ENCODE measurements around the gene GBF1. TPM values are rescaled to one million over a fixed set of nuclear protein-coding genes. Genes with fewer than 3 reads are reported as not detected.

Gene GBF1
- total and polyA plus RNA-seq, 2 donors (not counting 1 experiment from before 2014, with no cell fraction given), result 20.8 to 39.3 TPM

- Histone ChIP-seq H2AFZ (ENCODE audit: insufficient read depth, low read depth, low read length, poor library complexity, severe bottlenecking) (no peak overlapping the region), H4K20me1 (ENCODE audit: control insufficient read depth, insufficient read depth, low read length, poor library complexity, severe bottlenecking) (no peaks in the 10 kb centered on the region), H3K27ac (ENCODE audit: low read length in 2 of 2) (no peak overlapping the region), H3K9me3 (ENCODE audit: control extremely low read depth in 1 of 3, control insufficient read depth in 2 of 3, insufficient read depth in 1 of 3, low read length in 2 of 3) (no peaks in the 10 kb centered on the region), H3K79me2 (ENCODE audit: control insufficient read depth, insufficient read depth, low read length) (no peaks in the 10 kb centered on the region), H3K4me3 (ENCODE audit: control extremely low read depth in 1 of 5, extremely low read depth in 1 of 5, insufficient read depth in 1 of 5, low read depth in 2 of 5, low read length in 4 of 5) (no peak overlapping the region), H3K36me3 (replicated peaks in 1 of 2; ENCODE audit: control extremely low read depth in 1 of 2, control insufficient read depth in 1 of 2, extremely low read depth in 1 of 2, insufficient read depth in 2 of 2, low read length in 1 of 2) (peaks cover 0 to 33% of the 10 kb centered on the region in 2 experiments), H3K9ac (ENCODE audit: low read length) (no peak overlapping the region), H3K4me2 (replicated peaks; ENCODE audit: low read depth, low read length, poor library complexity, severe bottlenecking) (no peak overlapping the region), H3K27me3 (replicated peaks in 1 of 4; ENCODE audit: control extremely low read depth in 1 of 4, control insufficient read depth in 3 of 4, insufficient read depth in 4 of 4, low read length in 3 of 4) (no peaks in the 10 kb centered on the region), H3K4me1 (ENCODE audit: control insufficient read depth in 2 of 2, insufficient read depth in 2 of 2, low read length in 2 of 2) (peaks cover 0 to 8% of the 10 kb centered on the region in 2 donors)
- Mint-ChIP-seq H3K27ac (no peak overlapping the region), H3K4me1 (peaks cover 12% of the 10 kb centered on the region), H3K9me3 (ENCODE audit: insufficient read depth) (no peaks in the 10 kb centered on the region), H3K4me3 (no peak overlapping the region), H3K27me3 (no peaks in the 10 kb centered on the region)
- TF ChIP-seq CTCF (IDR thresholded peaks at IDR 0.05), result no peak
- no peak for TF ChIP-seq EZH2 (IDR thresholded peaks at IDR 0.05; ENCODE audit: borderline replicate concordance, insufficient read depth, low read depth, low read length, poor library complexity, severe bottlenecking)
- intact Hi-C loops (cut with micrococcal nuclease), result no loop called here
- 57% methylated on average over 5 of the region's 6 CpGs for WGBS (ENCODE audit: insufficient coverage)
- DNase-seq, result no peak
- ATAC-seq (ENCODE audit: low read depth), result no peak
- POLR2A ChIA-PET, result no interaction called here
- CTCF ChIA-PET, result interaction anchor here (0.7 to 3.4 kb wide), 15 partner anchors 10 to 534 kb away, joined by 3 to 29 read pairs (median 4); partner anchors contain the start of genes CNNM2 and NFKB2
These were observed 138.7 kb downstream of the GBF1 start for GRCh38 chr10:102384053-102384452.

GRCh38 chr10:102384606-102385429 lies 139.5 kb downstream of the GBF1 start:
- Histone ChIP-seq H3K9ac (ENCODE audit: low read length) (no peak overlapping the region), H3K4me3 (ENCODE audit: control extremely low read depth in 1 of 5, extremely low read depth in 1 of 5, insufficient read depth in 1 of 5, low read depth in 2 of 5, low read length in 4 of 5) (no peak overlapping the region), H3K9me3 (ENCODE audit: control extremely low read depth in 1 of 3, control insufficient read depth in 2 of 3, insufficient read depth in 1 of 3, low read length in 2 of 3) (no peaks in the 10 kb centered on the region), H2AFZ (ENCODE audit: insufficient read depth, low read depth, low read length, poor library complexity, severe bottlenecking) (no peak overlapping the region), H3K36me3 (replicated peaks in 1 of 2; ENCODE audit: control extremely low read depth in 1 of 2, control insufficient read depth in 1 of 2, extremely low read depth in 1 of 2, insufficient read depth in 2 of 2, low read length in 1 of 2) (peaks cover 0 to 26% of the 10 kb centered on the region in 2 experiments), H3K79me2 (ENCODE audit: control insufficient read depth, insufficient read depth, low read length) (no peaks in the 10 kb centered on the region), H3K4me1 (ENCODE audit: control insufficient read depth in 2 of 2, insufficient read depth in 2 of 2, low read length in 2 of 2) (peaks cover 0 to 8% of the 10 kb centered on the region in 2 donors), H3K27ac (ENCODE audit: low read length in 2 of 2) (no peak overlapping the region), H3K4me2 (replicated peaks; ENCODE audit: low read depth, low read length, poor library complexity, severe bottlenecking) (no peak overlapping the region), H3K27me3 (replicated peaks in 1 of 4; ENCODE audit: control extremely low read depth in 1 of 4, control insufficient read depth in 3 of 4, insufficient read depth in 4 of 4, low read length in 3 of 4) (no peaks in the 10 kb centered on the region), H4K20me1 (ENCODE audit: control insufficient read depth, insufficient read depth, low read length, poor library complexity, severe bottlenecking) (no peaks in the 10 kb centered on the region)
- Mint-ChIP-seq H3K27ac (no peak overlapping the region), H3K9me3 (ENCODE audit: insufficient read depth) (no peaks in the 10 kb centered on the region), H3K4me1 (peaks cover 12% of the 10 kb centered on the region), H3K4me3 (peak overlapping the region; percentile 37), H3K27me3 (no peaks in the 10 kb centered on the region)
- peak; percentile 28 for ATAC-seq (ENCODE audit: low read depth)
- WGBS (ENCODE audit: insufficient coverage), result 100% methylated on average over 1 of the region's 4 CpGs
- intact Hi-C loops (cut with micrococcal nuclease), result no loop called here
- no peak for DNase-seq
- TF ChIP-seq EZH2 (IDR thresholded peaks at IDR 0.05; ENCODE audit: borderline replicate concordance, insufficient read depth, low read depth, low read length, poor library complexity, severe bottlenecking) (no peak), CTCF (IDR thresholded peaks at IDR 0.05) (no peak)
- POLR2A ChIA-PET, result interaction anchor here (0.7 to 0.9 kb wide), 2 partner anchors 9 to 1083 kb away, joined by 3 read pairs; no protein-coding TSS in a partner anchor
- CTCF ChIA-PET, result interaction anchor here (0.7 to 3.4 kb wide), 19 partner anchors 10 to 533 kb away, joined by 3 to 29 read pairs (median 4); partner anchors contain the start of genes CNNM2 and NFKB2
